Nephron progenitor cell (in vitro differentiated cells): ENCODE data around the gene FOXN3.

Experiments used
- DNase-seq: peaks from one replicate; pipeline ENCODE4 v3.0.0; 2021
- H3K27ac Mint-ChIP-seq: 2 replicates; pipeline ENCODE4 v1.8.0; 2021; ENCODE audit warnings: mild to moderate bottlenecking, moderate library complexity, mixed read lengths
- H3K27me3 Mint-ChIP-seq: 2 replicates; pipeline ENCODE4 v1.8.0; 2021; ENCODE audit warnings: mild to moderate bottlenecking, low read depth, mixed read lengths; ENCODE audit not compliant: poor library complexity
- H3K36me3 Mint-ChIP-seq: 2 replicates; pipeline ENCODE4 v1.8.0; 2021; ENCODE audit warnings: low read depth, mixed read lengths
- H3K4me1 Mint-ChIP-seq: 2 replicates; pipeline ENCODE4 v1.8.0; 2021; ENCODE audit warnings: mixed read lengths
- H3K4me3 Mint-ChIP-seq: 2 replicates; pipeline ENCODE4 v1.8.0; 2021; ENCODE audit warnings: mild to moderate bottlenecking, moderate library complexity, mixed read lengths
- H3K9me3 Mint-ChIP-seq: 2 replicates; pipeline ENCODE4 v1.8.0; 2021; ENCODE audit warnings: mild to moderate bottlenecking, moderate library complexity, mixed read lengths
- CTCF ChIP-seq: fragments of 200-600 bp; sonication (generic); IDR thresholded peaks from 2 replicates; pipeline ENCODE4 v1.5.0; 2021; ENCODE audit warnings: antibody characterized with exemption

FOXN3 gene

GRCh38 chr14:89336338-89336737, 80.7 kb downstream of the FOXN3 start:
- TF ChIP-seq CTCF = no peak
- Mint-ChIP-seq H3K27ac (no peak overlapping the region), H3K36me3 (peaks cover 11% of the 10 kb centered on the region), H3K4me1 (peaks cover 50% of the 10 kb centered on the region), H3K27me3 (peaks cover 9% of the 10 kb centered on the region), H3K4me3 (no peak overlapping the region), H3K9me3 (no peaks in the 10 kb centered on the region)
- DNase-seq = no peak

GRCh38 chr14:89332031-89332430, 85.0 kb downstream of the FOXN3 start:
- no peak overlapping the region for H3K4me3 Mint-ChIP-seq
- H3K4me1 Mint-ChIP-seq = peaks cover 28% of the 10 kb centered on the region
- peaks cover 20% of the 10 kb centered on the region for H3K36me3 Mint-ChIP-seq
- no peak for DNase-seq
- TF ChIP-seq CTCF = no peak
- peaks cover 4% of the 10 kb centered on the region for H3K27me3 Mint-ChIP-seq
- no peaks in the 10 kb centered on the region for H3K9me3 Mint-ChIP-seq
- H3K27ac Mint-ChIP-seq = no peak overlapping the region

- Mint-ChIP-seq H3K4me1 (peaks cover 24% of the 10 kb centered on the region), H3K9me3 (no peaks in the 10 kb centered on the region), H3K27ac (no peak overlapping the region), H3K36me3 (peaks cover 20% of the 10 kb centered on the region), H3K27me3 (peaks cover 4% of the 10 kb centered on the region), H3K4me3 (no peak overlapping the region)
- DNase-seq = no peak
- no peak for TF ChIP-seq CTCF
Observed at GRCh38 chr14:89331398-89331797, 85.6 kb downstream of the FOXN3 start.

GRCh38 chr14:89330236-89331002, 86.6 kb downstream of the FOXN3 start:
- no peak for TF ChIP-seq CTCF
- Mint-ChIP-seq H3K4me1 (peaks cover 21% of the 10 kb centered on the region), H3K27me3 (peaks cover 4% of the 10 kb centered on the region), H3K36me3 (peaks cover 29% of the 10 kb centered on the region), H3K27ac (no peak overlapping the region), H3K9me3 (no peaks in the 10 kb centered on the region), H3K4me3 (no peak overlapping the region)
- no peak for DNase-seq

- Mint-ChIP-seq H3K9me3 (no peaks in the 10 kb centered on the region), H3K27me3 (peaks cover 4% of the 10 kb centered on the region), H3K36me3 (peaks cover 36% of the 10 kb centered on the region), H3K4me1 (peaks cover 21% of the 10 kb centered on the region), H3K4me3 (no peak overlapping the region), H3K27ac (no peak overlapping the region)
- no peak for TF ChIP-seq CTCF
- no peak for DNase-seq
Observed at GRCh38 chr14:89327771-89328212, 89.2 kb downstream of the FOXN3 start.

GRCh38 chr14:89325959-89326358, 91.1 kb downstream of the FOXN3 start:
- no peak for DNase-seq
- H3K27ac Mint-ChIP-seq = no peak overlapping the region
- peaks cover 47% of the 10 kb centered on the region for H3K36me3 Mint-ChIP-seq
- TF ChIP-seq CTCF = no peak
- no peak overlapping the region for H3K4me3 Mint-ChIP-seq
- H3K27me3 Mint-ChIP-seq = no peaks in the 10 kb centered on the region
- H3K4me1 Mint-ChIP-seq = peaks cover 21% of the 10 kb centered on the region
- H3K9me3 Mint-ChIP-seq = peaks cover 10% of the 10 kb centered on the region
